ENCODE data around the gene SCN9A.

- TF ChIP-seq CTCF (IDR thresholded peaks at IDR 0.05): no peak
- TF ChIP-seq POLR2A (IDR thresholded peaks at IDR 0.05): no peak
Measured at GRCh38 chr2:166257859-166258258, 117.9 kb downstream of the SCN9A start.

Data from adrenal gland (tissue), 5 donors.